Body of pancreas (tissue), 4 donors: Measurements from ENCODE around the gene MCTP1.

ENCODE experiments used
- CTCF ChIP-seq, 7 experiments: fragments of 450-650 bp in 4 of 7; fragments of 200-600 bp in 3 of 7; sonication (generic) in 3 of 7; IDR thresholded peaks; one replicate each; pipeline ENCODE4 v1.5.1; 2016 to 2019; ENCODE audit warnings: antibody characterized with exemption in 7 of 7
- POLR2A ChIP-seq, 3 donors: fragments of 450-650 bp; IDR thresholded peaks; one replicate each; pipeline ENCODE4 v1.6.1; 2016; ENCODE audit warnings: antibody characterized with exemption in 3 of 3, mild to moderate bottlenecking in 2 of 3

- TF ChIP-seq POLR2A (IDR thresholded peaks at IDR 0.05): no peak
- no peak for TF ChIP-seq CTCF (IDR thresholded peaks at IDR 0.05)
Observed at GRCh38 chr5:94778299-94778698, 506.6 kb downstream of the MCTP1 start.
